Muscle of back (tissue), 13 donors: Measurements from ENCODE around the gene STRN3. TPM values are rescaled to one million over a fixed set of nuclear protein-coding genes. Genes with fewer than 3 reads are reported as not detected.
A peak's percentile ranks its signal among the peaks of the same experiment; 100 is the strongest.
"Not testable (repeated sequence)": the region's sequence is repeated elsewhere in the genome, so short reads cannot be mapped to it uniquely, and the experiment has no call there.

Source experiments
- DNase-seq, 3 donors: peaks; one replicate each; pipeline versions ENCODE4 v3.0.0 to v3.0.0-alpha.2; 2013
- long read RNA-seq, 9 donors: transcript quantifications; one replicate each; lab custom pipeline, GENCODE V29; 2026
- polyA plus RNA-seq, 10 donors: library from polyadenylated mRNA; unstranded; fragments of 120-200 nt; gene quantifications; one replicate each; pipeline ENCODE4 v1.2.1, GENCODE V29; 2013; ENCODE audit not compliant: insufficient read length in 10 of 10

The STRN3 gene, protein sequence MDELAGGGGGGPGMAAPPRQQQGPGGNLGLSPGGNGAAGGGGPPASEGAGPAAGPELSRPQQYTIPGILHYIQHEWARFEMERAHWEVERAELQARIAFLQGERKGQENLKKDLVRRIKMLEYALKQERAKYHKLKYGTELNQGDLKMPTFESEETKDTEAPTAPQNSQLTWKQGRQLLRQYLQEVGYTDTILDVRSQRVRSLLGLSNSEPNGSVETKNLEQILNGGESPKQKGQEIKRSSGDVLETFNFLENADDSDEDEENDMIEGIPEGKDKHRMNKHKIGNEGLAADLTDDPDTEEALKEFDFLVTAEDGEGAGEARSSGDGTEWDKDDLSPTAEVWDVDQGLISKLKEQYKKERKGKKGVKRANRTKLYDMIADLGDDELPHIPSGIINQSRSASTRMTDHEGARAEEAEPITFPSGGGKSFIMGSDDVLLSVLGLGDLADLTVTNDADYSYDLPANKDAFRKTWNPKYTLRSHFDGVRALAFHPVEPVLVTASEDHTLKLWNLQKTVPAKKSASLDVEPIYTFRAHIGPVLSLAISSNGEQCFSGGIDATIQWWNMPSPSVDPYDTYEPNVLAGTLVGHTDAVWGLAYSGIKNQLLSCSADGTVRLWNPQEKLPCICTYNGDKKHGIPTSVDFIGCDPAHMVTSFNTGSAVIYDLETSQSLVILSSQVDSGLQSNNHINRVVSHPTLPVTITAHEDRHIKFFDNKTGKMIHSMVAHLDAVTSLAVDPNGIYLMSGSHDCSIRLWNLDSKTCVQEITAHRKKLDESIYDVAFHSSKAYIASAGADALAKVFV
- polyA plus RNA-seq = 10 to 100 TPM; 37.7 to 58.5 (median 45.2) TPM
- long read RNA-seq, donor 1, partial matches to known transcripts = 5 of 6 reads
- long read RNA-seq, donor 1, other reads (novel, unspliced or antisense) = 0 of 6 reads
- long read RNA-seq, donor 2, partial matches to known transcripts = 8 of 8 reads
- long read RNA-seq, donor 2, other reads (novel, unspliced or antisense) = 0 of 8 reads
- long read RNA-seq, donor 3 = 0 reads
- long read RNA-seq, donor 4, partial matches to known transcripts = 5 of 5 reads
- long read RNA-seq, donor 4, other reads (novel, unspliced or antisense) = 0 of 5 reads
- long read RNA-seq, donor 5, partial matches to known transcripts = 9 of 9 reads
- long read RNA-seq, donor 5, other reads (novel, unspliced or antisense) = 0 of 9 reads
- long read RNA-seq, donor 6, partial matches to known transcripts = 0 of 2 reads
- long read RNA-seq, donor 6, other reads (novel, unspliced or antisense) = 0 of 2 reads
- long read RNA-seq, donor 7, partial matches to known transcripts = 0 of 1 reads
- long read RNA-seq, donor 7, other reads (novel, unspliced or antisense) = 0 of 1 reads
- long read RNA-seq, donor 8, partial matches to known transcripts = 8 of 8 reads
- long read RNA-seq, donor 8, other reads (novel, unspliced or antisense) = 0 of 8 reads
- long read RNA-seq, donor 9, partial matches to known transcripts = 0 of 1 reads
- long read RNA-seq, donor 9, other reads (novel, unspliced or antisense) = 0 of 1 reads

DNA sequence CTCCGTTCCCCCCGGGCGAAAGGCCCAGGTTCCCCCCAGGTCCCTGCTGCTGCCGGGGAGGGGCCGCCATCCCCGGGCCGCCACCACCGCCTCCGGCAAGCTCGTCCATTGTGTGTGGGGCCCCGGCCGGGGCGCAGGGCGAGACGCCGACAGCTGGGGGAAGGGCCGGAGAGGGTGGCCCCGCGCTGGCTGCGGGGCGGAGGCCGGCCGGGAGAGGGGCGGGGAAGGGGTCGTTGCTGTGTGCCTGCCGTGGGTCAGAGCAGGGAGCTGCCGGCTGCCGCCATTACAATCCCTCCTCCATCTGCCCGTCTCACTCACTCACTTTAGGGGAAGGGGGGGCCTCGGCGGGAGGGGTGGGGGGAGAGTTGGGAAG, at the start of gene STRN3:
Gene STRN3 (minus strand): TSS at position 303 of the 373 bp plus-strand sequence. CDS start 194 bp downstream, at position 109.
- no peak for DNase-seq

DNA sequence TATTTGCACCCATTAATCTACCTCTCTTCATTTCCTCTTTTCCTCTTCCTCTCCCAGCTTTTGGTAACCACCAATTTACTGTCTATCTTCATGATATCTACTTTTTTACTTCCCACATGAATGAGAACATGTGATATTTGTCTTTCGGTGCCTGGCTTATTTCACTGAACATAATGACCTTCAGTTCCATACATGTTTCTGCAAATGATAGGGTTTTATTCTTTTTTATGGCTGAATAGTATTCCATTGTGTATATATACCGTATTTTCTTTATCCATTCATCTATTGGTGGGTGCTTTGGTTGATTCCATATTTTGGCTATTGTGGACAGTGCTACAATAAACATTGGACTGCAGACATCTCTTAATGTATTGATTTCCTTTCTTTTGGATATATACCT, 49.0 kb upstream of the STRN3 start:
- no peak for DNase-seq

DNA sequence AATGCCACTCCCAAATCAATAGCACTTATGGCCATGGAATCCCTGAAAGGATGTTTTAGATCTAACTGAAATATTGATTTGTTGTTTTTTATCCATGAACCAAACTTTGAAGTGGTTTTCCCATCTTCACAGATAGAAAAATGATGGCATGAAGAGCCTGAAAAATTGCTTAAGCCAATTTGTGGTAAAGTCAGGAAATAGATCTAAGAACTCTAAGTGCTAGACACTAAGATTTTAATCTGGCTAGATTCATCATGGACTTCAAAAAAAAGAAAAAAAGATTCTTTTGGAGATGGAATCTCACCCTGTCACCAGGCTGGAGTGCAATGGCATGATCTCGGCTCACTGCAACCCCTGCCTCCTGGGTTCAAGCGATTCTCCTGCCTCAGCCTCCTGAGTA, 45.0 kb upstream of the STRN3 start:
- no peak for DNase-seq

DNA sequence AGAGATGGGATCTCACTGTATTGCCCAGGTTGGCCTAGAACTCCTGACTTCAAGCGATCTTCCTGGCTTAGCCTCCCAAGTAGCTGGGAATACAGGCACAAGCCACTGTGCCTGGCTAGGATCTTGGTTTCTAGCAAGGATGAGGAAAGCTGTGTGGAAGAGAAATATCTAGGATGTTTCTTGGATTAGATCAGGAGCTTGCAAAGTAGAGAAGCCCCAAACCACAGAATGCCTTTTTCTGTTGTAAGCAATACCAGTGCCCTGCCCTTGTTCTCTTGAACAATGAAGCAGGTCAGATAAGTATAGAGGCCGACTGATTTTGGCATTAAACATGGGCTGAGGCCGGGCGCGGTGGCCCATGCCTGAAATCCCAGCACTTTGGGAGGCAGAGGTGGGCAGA, 44.3 kb upstream of the STRN3 start:
- peak in 1 of 3 donors; percentile 66 for DNase-seq

DNA sequence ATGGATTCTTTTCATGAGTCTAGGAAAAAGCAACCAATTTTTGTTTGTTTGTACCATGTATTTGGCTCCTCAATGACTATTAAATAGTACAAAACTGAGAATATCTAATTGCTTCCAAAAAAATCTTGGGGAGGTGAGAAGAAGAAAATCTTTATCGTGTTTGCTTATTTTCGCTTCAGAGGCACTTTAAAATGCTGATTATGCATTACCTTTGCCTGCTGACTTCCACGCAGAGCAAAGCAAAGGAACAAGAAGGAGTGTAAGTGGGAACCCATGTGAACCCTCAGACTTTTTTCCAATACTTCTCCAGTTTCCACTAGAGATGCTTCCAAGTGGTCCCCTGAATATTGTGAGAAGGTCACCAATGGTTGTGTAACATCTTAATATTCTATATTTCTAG, 43.2 kb upstream of the STRN3 start:
- DNase-seq = no peak

DNA sequence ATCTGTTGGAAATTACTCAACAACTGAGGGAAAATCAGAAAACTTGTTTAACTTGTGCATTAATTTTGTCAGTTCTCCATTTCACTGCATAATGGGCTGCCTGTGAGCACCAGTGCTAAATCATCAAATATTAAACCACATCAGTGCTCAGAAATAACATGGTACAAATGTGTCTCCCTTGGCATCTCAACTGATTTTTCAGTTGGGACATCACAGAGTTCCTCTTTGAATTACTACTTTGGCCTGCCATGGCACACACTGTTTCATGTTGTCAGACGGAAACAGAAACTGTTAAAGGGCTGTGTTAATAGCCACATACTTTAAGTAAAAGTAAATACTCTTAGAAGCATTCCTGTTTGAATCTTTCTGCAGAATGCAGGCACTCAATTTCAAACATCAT, 42.1 kb upstream of the STRN3 start:
- DNase-seq = no peak

DNA sequence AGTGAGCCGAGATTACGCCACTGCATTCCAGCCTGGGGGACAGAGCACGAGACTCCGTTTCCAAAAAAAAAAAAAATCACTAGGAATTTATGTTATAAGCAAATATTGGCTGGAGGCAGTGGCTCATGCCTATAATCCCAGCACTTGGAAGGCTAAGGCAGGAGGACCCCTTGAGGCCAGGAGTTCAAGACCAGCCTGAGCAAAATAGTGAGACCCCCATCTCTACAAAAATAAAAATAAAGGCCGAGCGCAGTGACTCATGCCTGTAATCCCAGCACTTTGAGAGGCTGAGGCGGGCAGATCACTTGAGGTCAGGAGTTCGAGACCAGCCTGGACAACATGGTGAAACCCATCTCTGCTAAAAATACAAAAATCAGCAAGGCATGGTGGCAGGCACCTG, 36.7 kb upstream of the STRN3 start:
- not testable (repeated sequence) for DNase-seq

DNA sequence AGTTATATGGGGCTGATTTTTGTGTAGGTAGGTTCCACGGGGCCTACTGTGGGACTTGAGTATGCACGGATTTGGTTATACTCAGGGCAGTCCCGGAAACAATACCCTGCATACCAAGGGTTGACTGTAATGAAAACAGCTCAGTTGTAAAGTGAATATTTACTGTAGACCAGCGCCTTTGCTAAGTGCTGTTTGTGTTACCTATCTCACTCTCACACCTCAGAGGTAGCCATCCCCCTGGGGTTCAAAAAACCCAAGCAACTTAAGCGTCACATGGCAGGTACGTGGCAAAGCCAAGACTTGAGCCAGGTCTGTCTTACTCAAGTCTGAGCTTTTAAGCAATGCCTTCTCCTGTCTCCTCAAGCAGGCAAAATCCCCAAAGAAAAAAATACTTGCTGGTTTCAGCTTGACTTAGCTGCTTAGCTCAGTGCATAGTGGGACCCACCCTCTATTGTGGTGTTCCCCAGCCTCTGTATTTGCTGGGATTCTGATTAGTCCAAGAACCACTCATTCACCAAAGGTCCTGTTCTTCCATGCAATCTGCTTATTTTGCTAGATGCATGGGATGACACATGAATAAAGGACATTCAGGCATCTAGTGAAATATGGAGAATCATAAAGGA, 34.2 kb upstream of the STRN3 start:
- no peak for DNase-seq

DNA sequence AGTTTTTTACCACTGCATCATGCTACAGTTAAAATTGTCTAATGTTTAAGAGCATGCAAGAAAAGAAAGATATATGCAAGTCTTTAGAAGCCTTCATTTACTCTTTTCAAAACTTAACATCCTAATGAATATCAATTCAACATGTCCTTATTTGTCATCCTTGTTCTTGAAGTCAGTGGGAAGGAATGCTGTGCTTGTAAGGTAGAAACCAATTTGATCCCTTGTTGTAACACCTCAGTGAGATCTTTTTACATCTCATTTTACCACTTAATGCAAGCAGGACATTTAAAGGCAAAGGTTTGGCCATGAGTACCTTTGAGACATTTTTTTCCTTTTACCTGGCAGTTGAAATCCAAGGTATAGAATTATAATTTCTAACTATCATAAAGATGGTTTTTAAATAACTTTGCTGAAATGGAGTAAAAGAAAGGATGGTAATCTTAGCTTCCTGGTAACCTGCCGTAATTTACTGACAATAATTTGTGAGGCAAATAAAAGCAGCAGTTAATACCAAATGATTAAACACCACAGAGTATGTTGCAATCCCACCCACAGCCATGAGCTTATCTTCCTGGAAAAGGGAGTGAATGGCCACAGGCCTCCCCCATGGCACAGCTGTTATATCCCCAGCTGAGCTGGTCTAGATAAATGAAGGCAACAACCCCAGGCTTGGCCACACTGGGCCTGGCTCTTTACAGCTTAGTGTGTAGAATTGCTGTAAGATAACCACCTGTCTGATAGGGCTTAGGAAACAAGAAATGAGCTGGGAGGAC, 33.2 kb upstream of the STRN3 start:
- peak in 2 of 3 donors; percentile 20 to 33 for DNase-seq

DNA sequence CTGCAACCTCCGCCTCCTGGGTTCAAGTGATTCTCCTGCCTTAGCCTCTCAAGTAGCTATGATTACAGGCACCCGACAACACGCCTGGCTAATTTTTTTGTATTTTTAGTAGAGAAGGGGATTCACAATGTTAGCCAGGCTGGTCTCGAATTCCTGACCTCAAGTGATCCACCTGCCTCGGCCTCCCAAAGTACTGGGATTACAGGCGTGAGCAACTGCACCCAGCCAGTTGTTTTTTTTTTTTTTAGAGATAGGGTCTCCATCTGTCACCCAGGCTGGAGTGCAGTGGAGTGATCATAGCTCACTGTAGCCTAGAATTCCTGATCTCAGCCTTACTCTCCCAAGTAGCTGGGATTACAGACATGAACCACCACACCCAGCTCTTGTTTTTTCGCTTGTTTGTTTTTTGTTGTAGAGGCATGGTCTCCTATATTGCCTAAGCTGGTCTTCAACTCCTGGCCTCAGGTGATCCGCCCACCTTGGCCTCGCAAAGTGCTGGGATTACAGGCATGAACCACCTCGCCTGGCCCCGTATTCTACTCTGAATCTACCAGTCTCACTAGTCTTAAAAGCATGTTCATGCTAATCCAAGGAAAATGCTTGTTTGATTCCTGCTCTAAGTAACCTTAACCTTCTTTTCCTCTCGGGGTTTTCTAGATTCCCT, 31.7 kb upstream of the STRN3 start:
- DNase-seq = no peak

DNA sequence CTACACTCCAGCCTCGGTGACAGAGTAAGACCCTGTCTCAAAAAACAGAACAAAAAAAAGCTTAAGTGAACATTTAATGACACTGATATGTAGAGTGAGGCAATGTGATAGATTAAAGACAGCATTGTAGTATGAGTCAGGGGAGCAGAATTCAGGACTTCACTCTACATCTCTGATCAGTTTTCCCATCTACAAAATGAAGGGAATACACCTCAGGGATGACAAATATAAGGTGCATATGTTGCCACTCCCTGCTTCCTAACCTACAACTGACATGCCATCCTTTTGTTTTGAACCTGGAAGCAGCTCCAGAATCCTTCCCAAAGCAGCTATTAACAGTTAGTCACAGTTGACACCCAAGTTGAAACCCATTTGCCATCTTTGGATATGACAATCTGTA, 30.9 kb upstream of the STRN3 start:
- DNase-seq = no peak

DNA sequence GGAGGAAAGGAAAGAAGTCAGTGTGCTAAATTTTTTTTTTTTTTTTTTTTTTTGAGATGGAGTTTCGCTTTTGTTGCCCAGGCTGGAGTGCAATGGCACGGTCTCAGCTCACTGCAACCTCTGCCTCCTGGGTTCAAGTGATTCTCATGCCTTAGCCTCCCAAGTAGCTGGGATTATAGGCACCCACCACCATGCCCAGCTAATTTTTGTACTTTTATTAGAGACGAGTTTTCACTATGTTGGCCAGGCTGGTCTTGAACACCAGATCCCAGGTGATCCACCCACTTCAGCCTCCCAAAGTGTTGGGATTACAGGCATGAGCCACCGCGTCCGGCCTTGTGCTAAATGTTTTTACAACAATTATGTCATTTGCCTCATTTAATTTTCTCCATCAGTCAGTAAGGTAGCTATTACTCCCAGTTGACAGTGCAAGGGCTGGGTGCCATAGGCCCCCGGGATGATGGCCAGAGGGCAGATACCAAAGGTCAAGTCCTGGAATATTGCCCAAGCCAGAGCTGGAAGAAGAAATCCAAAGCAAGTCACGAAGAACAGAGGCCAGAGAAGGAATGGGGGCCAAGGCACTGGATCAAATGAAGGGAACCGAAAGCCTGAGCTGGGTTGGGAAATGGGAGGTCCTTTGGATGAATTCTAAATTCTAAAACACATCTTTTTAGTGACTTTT, 26.9 kb upstream of the STRN3 start:
- peak; percentile 13 to 37 (median 27) for DNase-seq

DNA sequence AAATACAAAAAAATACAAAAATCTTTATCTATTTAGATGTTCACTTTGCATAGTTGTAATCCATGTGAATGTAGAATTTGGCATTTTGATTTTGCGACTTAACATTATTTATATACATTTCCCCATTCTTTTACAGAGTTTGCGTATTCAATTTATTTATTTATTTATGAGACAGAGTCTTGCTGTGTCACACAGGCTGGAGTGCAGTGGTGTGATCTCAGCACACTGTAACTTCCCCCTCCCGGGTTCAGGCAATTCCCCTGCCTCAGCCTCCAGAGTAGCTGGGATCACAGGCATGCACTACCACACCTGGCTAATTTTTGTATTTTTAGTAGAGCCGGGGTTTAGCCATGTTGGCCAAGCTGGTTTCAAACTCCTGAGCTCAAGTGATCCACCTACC, 25.3 kb upstream of the STRN3 start:
- DNase-seq = no peak

DNA sequence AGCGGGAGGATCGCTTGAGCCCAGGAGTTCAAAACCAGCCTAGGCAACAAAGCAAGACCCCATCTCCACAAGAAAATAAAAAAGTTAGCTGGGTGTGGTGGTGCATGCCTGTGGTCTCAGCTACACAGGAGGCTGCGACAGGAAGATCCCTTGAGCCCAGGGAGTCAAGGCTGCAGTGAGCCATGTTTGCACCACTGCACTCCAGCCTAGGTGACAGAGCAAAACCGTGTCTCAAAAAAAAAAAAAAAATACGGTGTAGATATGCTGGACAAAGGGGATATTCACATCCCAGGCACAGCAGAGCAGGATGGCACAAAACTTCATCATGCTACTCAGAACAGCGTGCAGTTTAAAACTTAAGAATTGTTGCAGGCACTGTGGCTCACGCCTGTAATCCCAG, 24.8 kb upstream of the STRN3 start:
- no peak for DNase-seq

DNA sequence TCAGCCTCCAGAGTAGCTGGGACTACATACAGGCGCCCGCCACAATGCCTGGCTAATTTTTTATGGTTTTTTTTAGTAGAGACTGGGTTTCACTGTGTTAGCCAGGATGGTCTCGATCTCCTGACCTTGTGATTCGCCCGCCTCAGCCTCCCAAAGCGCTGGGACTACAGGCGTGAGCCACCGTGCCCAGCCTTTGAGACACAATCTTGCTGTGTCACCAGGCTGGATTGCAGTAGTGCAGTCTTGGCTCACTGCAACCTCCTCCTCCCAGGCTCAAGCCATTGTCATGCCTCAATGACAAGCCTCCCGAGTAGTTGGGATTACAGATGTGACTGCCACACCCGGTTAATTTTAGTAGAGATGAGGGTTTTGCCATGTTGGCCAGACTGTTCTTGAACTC, 21.3 kb upstream of the STRN3 start:
- DNase-seq = no peak

DNA sequence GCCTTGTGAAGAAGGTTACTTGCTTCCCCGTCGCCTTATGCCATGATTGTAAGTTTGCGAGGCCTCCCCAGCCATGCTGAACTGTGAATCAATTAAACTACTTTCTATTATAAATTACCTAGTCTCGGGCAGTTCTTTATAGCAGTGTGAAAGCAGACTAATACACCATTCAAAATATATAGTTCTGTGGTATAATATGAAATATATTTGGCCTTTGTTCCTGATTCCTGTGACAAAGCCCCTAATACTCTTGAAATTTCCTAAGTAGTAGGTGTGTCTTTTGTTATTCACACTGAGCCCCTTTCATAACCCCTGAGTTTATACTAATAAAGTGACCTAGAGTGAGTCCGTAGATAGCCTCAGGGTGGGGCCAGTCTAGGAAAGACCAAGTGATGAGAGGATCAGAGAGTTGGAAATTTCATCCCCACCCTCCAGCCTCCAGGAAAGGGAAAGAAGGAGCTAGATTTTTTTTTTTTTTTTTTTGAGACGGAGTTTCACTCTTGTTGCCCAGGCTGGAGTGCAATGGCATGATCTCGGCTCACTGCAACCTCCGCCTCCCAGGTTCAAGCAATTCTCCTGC, 19.4 kb upstream of the STRN3 start:
- no peak for DNase-seq

DNA sequence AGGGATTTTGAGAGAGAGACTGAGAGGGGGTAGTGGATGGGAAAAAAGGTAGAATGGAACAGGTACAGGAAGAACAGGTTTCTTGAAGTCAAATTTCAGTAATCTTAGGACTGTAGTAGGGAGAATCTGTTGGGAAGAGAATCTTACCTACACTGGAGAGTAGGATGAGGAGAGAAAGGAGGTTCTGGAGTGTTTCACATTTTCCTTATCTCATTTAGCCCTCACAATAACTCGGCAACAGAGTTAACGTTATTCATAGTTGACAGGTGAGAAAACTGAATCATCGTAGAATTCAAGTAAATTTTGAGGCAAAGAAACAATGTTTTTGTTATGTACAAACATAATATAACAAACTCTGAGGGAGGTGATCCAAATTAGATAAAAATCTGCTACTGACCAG, 17.2 kb upstream of the STRN3 start:
- no peak for DNase-seq

DNA sequence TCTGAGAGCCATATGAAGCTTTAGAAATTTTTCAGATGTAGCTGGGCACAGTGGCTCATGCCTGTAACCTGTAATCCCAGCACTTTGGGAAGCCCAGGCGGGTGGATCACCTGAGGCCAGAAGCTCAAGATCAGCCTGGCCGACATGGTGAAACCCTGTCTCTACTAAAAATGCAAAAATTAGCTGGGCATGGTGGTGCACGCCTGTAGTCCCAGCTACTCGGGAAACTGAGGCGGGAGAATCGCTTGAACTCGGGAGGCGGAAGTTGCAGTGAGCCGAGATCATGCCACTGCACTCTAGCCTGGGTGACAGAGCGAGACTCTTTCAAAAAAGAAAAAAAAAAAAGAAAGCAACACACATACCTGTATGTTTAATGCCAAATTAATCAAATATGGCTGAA, 16.7 kb upstream of the STRN3 start:
- not testable (repeated sequence) for DNase-seq

DNA sequence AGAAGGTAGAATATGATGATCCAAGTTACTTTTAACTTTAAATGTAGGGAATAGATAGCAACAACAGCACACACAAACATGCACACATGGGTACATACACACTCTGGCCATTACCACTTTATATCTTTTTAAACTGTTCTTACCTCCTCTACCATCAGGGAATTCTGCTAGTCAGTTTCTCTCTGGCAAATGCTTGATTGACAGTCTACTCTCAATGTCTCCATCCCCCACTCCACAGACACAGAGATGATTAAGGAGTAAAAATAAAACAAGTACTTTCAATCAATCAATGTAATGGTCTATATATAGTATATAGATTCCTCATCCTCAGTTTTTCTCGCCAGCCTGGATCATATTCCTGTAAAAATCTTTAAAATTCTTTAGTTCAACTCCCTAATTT, 16.1 kb upstream of the STRN3 start:
- DNase-seq = no peak
